KMS-11 (cell line): ENCODE measurements around the gene ADARB1.

ENCODE experiments used
- H2AFZ ChIP-seq: fragments of 200-600 bp; sonication (generic); 2 replicates; pipeline ENCODE4 v1.6.1; 2016; ENCODE audit warnings: antibody characterized with exemption, mixed run types, low read depth
- H3K27ac ChIP-seq: fragments of 200-600 bp; sonication (generic); 2 replicates; pipeline ENCODE4 v1.6.1; 2016; ENCODE audit warnings: mild to moderate bottlenecking, mixed run types
- H3K27me3 ChIP-seq: fragments of 200-600 bp; sonication (generic); 2 replicates; pipeline ENCODE4 v1.6.1; 2017; ENCODE audit warnings: mild to moderate bottlenecking, low read depth, mixed run types, moderate library complexity; ENCODE audit not compliant: insufficient read depth
- H3K36me3 ChIP-seq: fragments of 200-600 bp; sonication (generic); 2 replicates; pipeline ENCODE4 v1.6.1; 2017; ENCODE audit warnings: mild to moderate bottlenecking, mixed run types; ENCODE audit not compliant: insufficient read depth
- H3K4me1 ChIP-seq: fragments of 200-600 bp; sonication (generic); 2 replicates; pipeline ENCODE4 v1.6.1; 2016; ENCODE audit warnings: mild to moderate bottlenecking, low read depth, mixed run types; ENCODE audit not compliant: poor library complexity, severe bottlenecking
- H3K4me2 ChIP-seq: fragments of 200-600 bp; sonication (generic); 2 replicates; pipeline ENCODE4 v1.7.0; 2016; ENCODE audit warnings: mild to moderate bottlenecking, mixed run types
- H3K4me3 ChIP-seq: fragments of 200-600 bp; sonication (generic); IDR thresholded peaks from 2 replicates; pipeline ENCODE4 v1.6.1; 2017; ENCODE audit warnings: low read depth, low read length, mixed read lengths; ENCODE audit not compliant: insufficient read depth
- H3K79me2 ChIP-seq: fragments of 200-600 bp; sonication (generic); 2 replicates; pipeline ENCODE4 v1.6.1; 2016; ENCODE audit warnings: low read depth, mixed run types; ENCODE audit not compliant: insufficient read depth
- H3K9ac ChIP-seq: fragments of 200-600 bp; sonication (generic); 2 replicates; pipeline ENCODE4 v1.6.1; 2016; ENCODE audit warnings: mild to moderate bottlenecking, mixed run types
- H4K20me1 ChIP-seq: fragments of 200-600 bp; sonication (generic); 2 replicates; pipeline ENCODE4 v1.6.1; 2016; ENCODE audit warnings: mild to moderate bottlenecking, mixed run types; ENCODE audit not compliant: insufficient read depth
- CTCF ChIP-seq: fragments of 200-600 bp; sonication (generic); conservative IDR thresholded peaks from 2 replicates; pipeline ENCODE4 v1.6.1; 2017; ENCODE audit warnings: low read depth, mild to moderate bottlenecking, antibody characterized with exemption, low read length, moderate library complexity, mixed read lengths

ADARB1 gene

DNA sequence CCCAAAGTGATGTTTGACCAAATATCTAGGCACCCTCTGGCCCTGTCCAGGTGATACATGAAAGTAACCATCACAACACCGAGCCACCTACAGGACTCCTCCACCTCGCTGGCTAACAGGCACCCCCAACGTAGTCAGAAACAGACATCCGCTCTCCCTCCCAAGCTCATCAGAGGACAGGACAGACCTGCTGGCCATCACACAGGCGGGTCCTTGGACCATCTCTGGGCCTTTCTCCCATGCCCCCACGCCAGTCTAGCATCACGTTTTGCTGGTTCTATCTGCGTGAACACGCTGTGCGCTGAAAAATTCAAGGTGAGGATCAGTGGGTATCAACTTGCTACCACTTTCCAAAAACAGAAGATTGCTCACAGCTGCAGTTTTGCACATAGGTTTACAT, 21.4 kb upstream of the ADARB1 start:
- Histone ChIP-seq H2AFZ (no peak overlapping the region), H3K36me3 (no peaks in the 10 kb centered on the region), H3K4me1 (no peaks in the 10 kb centered on the region), H3K27me3 (peaks cover 56% of the 10 kb centered on the region), H3K27ac (no peak overlapping the region), H3K4me2 (no peak overlapping the region), H4K20me1 (no peaks in the 10 kb centered on the region), H3K4me3 (no peak overlapping the region), H3K79me2 (no peaks in the 10 kb centered on the region), H3K9ac (no peak overlapping the region)
- no peak for TF ChIP-seq CTCF

GRCh38 chr21:45053561-45054226, 20.7 kb upstream of the ADARB1 start:
- Histone ChIP-seq H2AFZ (no peak overlapping the region), H4K20me1 (no peaks in the 10 kb centered on the region), H3K27ac (no peak overlapping the region), H3K36me3 (no peaks in the 10 kb centered on the region), H3K4me3 (no peak overlapping the region), H3K4me2 (no peak overlapping the region), H3K9ac (no peak overlapping the region), H3K4me1 (no peaks in the 10 kb centered on the region), H3K27me3 (peaks cover 48% of the 10 kb centered on the region), H3K79me2 (no peaks in the 10 kb centered on the region)
- no peak for TF ChIP-seq CTCF

DNA sequence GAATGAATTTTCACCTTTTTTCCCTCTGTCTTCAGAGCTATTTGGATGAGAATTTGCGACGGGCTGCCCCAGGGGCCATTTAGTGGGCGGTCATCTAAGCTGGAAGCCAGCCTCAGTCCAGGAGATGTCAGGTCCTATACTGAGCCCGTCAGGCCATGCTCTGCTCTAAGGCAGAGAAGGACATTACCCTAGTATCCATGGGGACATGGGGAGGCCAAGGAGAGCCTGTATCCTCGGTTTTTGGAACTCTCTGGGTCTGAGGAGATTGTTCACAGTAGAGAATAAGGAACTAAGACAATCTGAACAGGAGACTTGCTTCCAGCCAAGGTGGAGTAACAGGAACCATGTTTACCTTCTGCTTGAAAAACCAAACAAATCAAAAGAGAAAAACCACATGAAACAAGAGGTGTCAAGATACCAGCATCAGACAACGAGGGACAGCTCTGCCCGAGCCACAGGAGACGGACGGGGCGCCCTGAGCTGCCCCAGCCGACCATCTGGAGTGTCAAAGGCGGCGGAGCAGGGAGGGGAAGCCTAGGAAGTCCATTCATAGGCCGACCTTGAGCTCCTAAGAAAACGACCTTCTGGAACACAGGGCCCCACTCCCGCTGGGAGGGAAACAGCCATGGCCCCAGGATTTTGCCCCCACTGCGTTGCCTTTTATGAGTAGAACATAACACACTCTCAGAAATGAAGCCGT, 20.0 kb upstream of the ADARB1 start:
- H4K20me1 ChIP-seq, result no peaks in the 10 kb centered on the region
- no peak overlapping the region for H3K4me3 ChIP-seq
- H3K27me3 ChIP-seq, result peaks cover 41% of the 10 kb centered on the region
- H3K9ac ChIP-seq, result no peak overlapping the region
- H3K4me2 ChIP-seq, result no peak overlapping the region
- no peaks in the 10 kb centered on the region for H3K79me2 ChIP-seq
- TF ChIP-seq CTCF, result no peak
- no peak overlapping the region for H2AFZ ChIP-seq
- no peaks in the 10 kb centered on the region for H3K4me1 ChIP-seq
- no peaks in the 10 kb centered on the region for H3K36me3 ChIP-seq
- H3K27ac ChIP-seq, result no peak overlapping the region

DNA sequence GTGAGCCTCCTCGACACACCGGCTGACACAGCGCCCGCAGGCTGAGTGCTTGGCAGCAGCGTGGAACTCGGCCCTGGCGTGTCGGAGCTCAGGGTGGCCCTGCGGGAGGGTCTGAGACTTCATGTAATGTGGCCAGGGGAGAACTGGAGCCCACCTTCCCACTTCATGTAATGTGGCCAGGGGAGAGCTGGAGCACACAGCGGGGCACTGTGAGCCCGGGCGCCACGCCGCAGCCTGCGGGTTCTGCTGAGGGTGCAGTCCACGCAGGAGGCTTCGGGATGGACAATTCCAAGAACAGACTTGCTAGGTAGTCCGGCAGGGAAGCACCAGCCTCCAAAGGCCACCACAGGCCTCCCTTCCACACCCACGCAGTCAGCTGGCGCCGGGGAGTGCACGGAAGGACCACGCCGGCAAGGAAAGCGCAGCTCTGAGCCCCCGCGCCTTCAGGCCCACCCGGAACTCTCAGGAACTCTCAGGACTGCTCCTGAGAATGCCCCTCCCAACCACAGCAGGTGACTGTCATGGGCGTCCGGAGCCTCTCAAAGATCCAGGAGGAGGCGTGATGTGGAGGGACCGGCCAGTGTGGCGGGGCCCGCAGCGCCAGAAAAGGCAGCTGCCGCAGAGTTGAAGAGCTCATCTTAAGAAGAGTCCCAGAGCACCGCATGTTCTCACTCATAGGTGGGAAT, 19.3 kb upstream of the ADARB1 start:
- Histone ChIP-seq H3K4me3 (no peak overlapping the region), H3K27me3 (peaks cover 40% of the 10 kb centered on the region), H3K9ac (no peak overlapping the region), H3K79me2 (no peaks in the 10 kb centered on the region), H4K20me1 (no peaks in the 10 kb centered on the region), H3K36me3 (no peaks in the 10 kb centered on the region), H3K27ac (no peak overlapping the region), H2AFZ (no peak overlapping the region), H3K4me1 (no peaks in the 10 kb centered on the region), H3K4me2 (no peak overlapping the region)
- TF ChIP-seq CTCF, result no peak
